Upper lobe of right lung (tissue), 1 donor: ENCODE data around the gene CCDC186. TPM values are rescaled to one million over a fixed set of nuclear protein-coding genes. Genes with fewer than 3 reads are reported as not detected.

Experiments
- ATAC-seq: fragments of 200-7000 bp; cut with Tn5 transposase; one replicate; pipeline ENCODE4 v1.9.1; 2020; ENCODE audit warnings: mild to moderate bottlenecking, moderate library complexity
- DNase-seq: peaks from one replicate; pipeline ENCODE4 v3.0.0-alpha.2; 2020
- H3K27ac ChIP-seq: fragments of 200-600 bp; one replicate; pipeline ENCODE4 v1.8.0; 2022
- H3K27me3 ChIP-seq: fragments of 200-600 bp; one replicate; pipeline ENCODE4 v1.8.0; 2022; ENCODE audit warnings: mild to moderate bottlenecking
- H3K36me3 ChIP-seq: fragments of 200-600 bp; one replicate; pipeline ENCODE4 v1.8.0; 2022
- H3K4me1 ChIP-seq: fragments of 200-600 bp; one replicate; pipeline ENCODE4 v1.8.0; 2022
- H3K4me3 ChIP-seq: fragments of 200-600 bp; one replicate; pipeline ENCODE4 v1.8.0; 2022; ENCODE audit warnings: mild to moderate bottlenecking
- H3K9me3 ChIP-seq: fragments of 200-600 bp; one replicate; pipeline ENCODE4 v1.8.0; 2022
- CTCF ChIP-seq: fragments of 200-600 bp; IDR thresholded peaks from one replicate; pipeline ENCODE4 v1.8.0; 2022; ENCODE audit warnings: antibody characterized with exemption
- intact Hi-C: fragments of 100-400 bp; cut with DNase I; formaldehyde crosslinking; loops from one replicate; pipeline ENCODE4 v1.11.0; 2022
- total RNA-seq: library from RNA; stranded (reverse); fragmentation: NEBNext Ultra II Directional; extraction: Animal tissue kit (Norgen Biotek cat#: 25700); gene quantifications from one replicate; pipeline ENCODE4 v1.2.1, GENCODE V29; 2021
- donor health status: DM: no; HTN: yes; CAD: no; lungs with severe emphysema.

The CCDC186 gene
- total RNA-seq, 1 donor from 2014 or later, result 33.3 TPM

GRCh38 chr10:114212153-114212552 is 38.1 kb upstream of the CCDC186 start:
- ATAC-seq, result no peak
- Histone ChIP-seq H3K27ac (no peak overlapping the region), H3K4me1 (no peaks in the 10 kb centered on the region), H3K9me3 (no peaks in the 10 kb centered on the region), H3K36me3 (no peaks in the 10 kb centered on the region), H3K4me3 (no peak overlapping the region), H3K27me3 (no peaks in the 10 kb centered on the region)
- intact Hi-C loops, result no loop called here
- no peak for DNase-seq
- no peak for TF ChIP-seq CTCF

DNA sequence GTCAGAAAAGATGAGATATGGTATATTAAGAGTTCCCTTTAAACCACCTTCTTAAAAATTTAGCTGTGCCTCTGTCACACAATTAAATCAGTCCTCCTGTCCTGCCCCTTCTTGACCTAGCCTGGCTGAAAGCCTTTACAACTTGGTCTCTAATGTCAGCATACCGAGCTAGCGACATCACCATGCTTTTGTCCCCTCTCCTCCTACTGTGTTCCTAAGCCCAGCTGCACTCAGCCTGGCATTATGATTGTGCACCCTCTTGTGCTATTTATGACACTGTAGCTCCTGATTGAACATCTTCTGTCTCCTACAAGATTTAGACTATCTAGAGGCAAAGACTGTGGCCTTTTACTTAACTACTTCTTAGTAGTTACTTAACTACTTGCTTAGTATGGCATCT is 34.3 kb upstream of the CCDC186 start:
- peak; percentile 22 for ATAC-seq
- Histone ChIP-seq H3K4me3 (no peak overlapping the region), H3K9me3 (no peaks in the 10 kb centered on the region), H3K27ac (no peak overlapping the region), H3K4me1 (no peaks in the 10 kb centered on the region), H3K36me3 (no peaks in the 10 kb centered on the region), H3K27me3 (no peaks in the 10 kb centered on the region)
- intact Hi-C loops, result no loop called here
- no peak for DNase-seq
- no peak for TF ChIP-seq CTCF

DNA sequence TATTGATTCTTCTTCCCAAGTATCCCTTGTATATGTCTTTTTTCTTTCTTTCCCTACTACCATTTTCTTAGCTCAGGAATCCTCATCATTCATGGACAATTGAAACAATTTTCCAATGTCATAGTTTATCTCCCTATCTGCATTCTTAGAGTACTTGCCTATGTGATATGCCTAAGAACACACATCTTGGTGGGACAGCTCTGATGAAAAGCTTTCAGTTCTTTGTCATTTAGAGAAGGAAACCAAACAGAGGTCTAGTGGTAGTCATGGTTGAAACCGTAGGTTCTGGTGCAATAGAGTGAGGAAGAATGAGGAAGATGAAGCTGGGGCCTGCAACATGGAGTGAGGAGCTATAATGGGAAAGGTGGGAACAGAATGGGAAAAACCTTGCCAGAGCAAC is 33.3 kb upstream of the CCDC186 start:
- no peaks in the 10 kb centered on the region for H3K9me3 ChIP-seq
- H3K4me3 ChIP-seq, result no peak overlapping the region
- TF ChIP-seq CTCF, result no peak
- intact Hi-C loops, result no loop called here
- H3K4me1 ChIP-seq, result no peaks in the 10 kb centered on the region
- H3K27ac ChIP-seq, result no peak overlapping the region
- no peak for DNase-seq
- no peaks in the 10 kb centered on the region for H3K27me3 ChIP-seq
- H3K36me3 ChIP-seq, result no peaks in the 10 kb centered on the region
- no peak for ATAC-seq

- DNase-seq (no peak), ATAC-seq (no peak)
- no peaks in the 10 kb centered on the region for H3K27me3 ChIP-seq
- no peaks in the 10 kb centered on the region for H3K4me1 ChIP-seq
- no peaks in the 10 kb centered on the region for H3K9me3 ChIP-seq
- no peak overlapping the region for H3K27ac ChIP-seq
- H3K36me3 ChIP-seq, result no peaks in the 10 kb centered on the region
- intact Hi-C loops, result no loop called here
- H3K4me3 ChIP-seq, result no peak overlapping the region
- no peak for TF ChIP-seq CTCF
Observed at GRCh38 chr10:114206902-114207301, 32.9 kb upstream of the CCDC186 start.

GRCh38 chr10:114202812-114203211 is 28.8 kb upstream of the CCDC186 start:
- DNase-seq (no peak), ATAC-seq (no peak)
- TF ChIP-seq CTCF, result no peak
- intact Hi-C loops, result no loop called here
- Histone ChIP-seq H3K27me3 (no peaks in the 10 kb centered on the region), H3K4me3 (no peak overlapping the region), H3K9me3 (no peaks in the 10 kb centered on the region), H3K27ac (no peak overlapping the region), H3K4me1 (no peaks in the 10 kb centered on the region), H3K36me3 (no peaks in the 10 kb centered on the region)

GRCh38 chr10:114199239-114199638 is 25.2 kb upstream of the CCDC186 start:
- Histone ChIP-seq H3K27ac (no peak overlapping the region), H3K27me3 (no peaks in the 10 kb centered on the region), H3K4me3 (no peak overlapping the region), H3K4me1 (no peaks in the 10 kb centered on the region), H3K36me3 (no peaks in the 10 kb centered on the region), H3K9me3 (no peaks in the 10 kb centered on the region)
- intact Hi-C loops, result no loop called here
- DNase-seq, result no peak
- no peak for ATAC-seq
- no peak for TF ChIP-seq CTCF
